ENCODE measurements around the gene F2. TPM values are rescaled to one million over a fixed set of nuclear protein-coding genes. Genes with fewer than 3 reads are reported as not detected.
"Not testable (repeated sequence)": the region's sequence is repeated elsewhere in the genome, so short reads cannot be mapped to it uniquely, and the experiment has no call there.

Gene F2
- total RNA-seq (not detected in 2 replicates), polyA plus RNA-seq (not detected in 2 replicates), polyA minus RNA-seq (ENCODE audit: low replicate concordance) (0.31 TPM in 1 of 2 replicates, not detected in the other)
- polyA plus RNA-seq (2012), result not detected in 2 replicates

GRCh38 chr11:46719048-46719542 is at the start of gene F2:
Gene F2, plus strand, starts transcription at chr11:46719213. Its CDS starts 23 bp downstream, at chr11:46719236.
- Histone ChIP-seq H3K27me3 (ENCODE audit: control insufficient read depth, insufficient read depth, low read length) (no peaks in the 10 kb centered on the region), H3K9me3 (ENCODE audit: control insufficient read depth, insufficient read depth, low read depth, low read length) (no peaks in the 10 kb centered on the region), H3K36me3 (ENCODE audit: control insufficient read depth, insufficient read depth, low read length) (no peaks in the 10 kb centered on the region), H3K27ac (ENCODE audit: insufficient read depth, low read length) (no peak within 1 kb of the TSS), H3K4me1 (ENCODE audit: control insufficient read depth, extremely low read depth, insufficient read depth, low read length) (peaks cover 3% of the 10 kb centered on the region), H3K79me2 (ENCODE audit: control insufficient read depth, insufficient read depth, low read length) (no peaks in the 10 kb centered on the region), H3K4me3 (replicated peaks in 1 of 4; ENCODE audit: control extremely low read depth in 1 of 4, insufficient read depth in 1 of 4, low read depth in 3 of 4, low read length in 4 of 4) (no peak within 1 kb of the TSS), H4K20me1 (ENCODE audit: control insufficient read depth, extremely low read depth, insufficient read depth, low read length) (no peaks in the 10 kb centered on the region), H3K4me2 (ENCODE audit: extremely low read depth, insufficient read depth, low read length) (no peak within 1 kb of the TSS), H2AFZ (ENCODE audit: low read length) (peak within 1 kb of the TSS; percentile 12), H3K9ac (ENCODE audit: insufficient read depth, low read length) (no peak within 1 kb of the TSS)
- TF ChIP-seq EZH2 (IDR thresholded peaks at IDR 0.05; ENCODE audit: low read length, missing control alignments), result no peak
- no peak for TF ChIP-seq CTCF (conservative IDR thresholded peaks at IDR 0.05 in 1 of 2, IDR thresholded peaks at IDR 0.05 in 1 of 2; ENCODE audit: low read depth in 1 of 2, low read length in 2 of 2)
- DNase-seq (ENCODE audit: low read depth in 2 of 2), result no peak

GRCh38 chr11:46669711-46670139 is 49.3 kb upstream of the F2 start:
- Histone ChIP-seq H3K9me3 (ENCODE audit: control insufficient read depth, insufficient read depth, low read depth, low read length) (no peaks in the 10 kb centered on the region), H3K36me3 (ENCODE audit: control insufficient read depth, insufficient read depth, low read length) (peaks cover 15% of the 10 kb centered on the region), H3K4me1 (ENCODE audit: control insufficient read depth, extremely low read depth, insufficient read depth, low read length) (no peaks in the 10 kb centered on the region), H3K27ac (ENCODE audit: insufficient read depth, low read length) (no peak overlapping the region), H3K4me3 (replicated peaks in 1 of 4; ENCODE audit: control extremely low read depth in 1 of 4, insufficient read depth in 1 of 4, low read depth in 3 of 4, low read length in 4 of 4) (no peak overlapping the region), H3K4me2 (ENCODE audit: extremely low read depth, insufficient read depth, low read length) (no peak overlapping the region), H2AFZ (ENCODE audit: low read length) (no peak overlapping the region), H4K20me1 (ENCODE audit: control insufficient read depth, extremely low read depth, insufficient read depth, low read length) (no peaks in the 10 kb centered on the region), H3K9ac (ENCODE audit: insufficient read depth, low read length) (no peak overlapping the region), H3K27me3 (ENCODE audit: control insufficient read depth, insufficient read depth, low read length) (no peaks in the 10 kb centered on the region), H3K79me2 (ENCODE audit: control insufficient read depth, insufficient read depth, low read length) (no peaks in the 10 kb centered on the region)
- TF ChIP-seq CTCF (conservative IDR thresholded peaks at IDR 0.05 in 1 of 2, IDR thresholded peaks at IDR 0.05 in 1 of 2; ENCODE audit: low read depth in 1 of 2, low read length in 2 of 2), result peak in 1 of 2 donors; percentile 26
- no peak for TF ChIP-seq EZH2 (IDR thresholded peaks at IDR 0.05; ENCODE audit: low read length, missing control alignments)
- DNase-seq (ENCODE audit: low read depth in 2 of 2), result no peak

- not testable (repeated sequence) for H3K4me3 ChIP-seq (replicated peaks in 1 of 4; ENCODE audit: control extremely low read depth in 1 of 4, insufficient read depth in 1 of 4, low read depth in 3 of 4, low read length in 4 of 4); H3K9me3 ChIP-seq (ENCODE audit: control insufficient read depth, insufficient read depth, low read depth, low read length); H3K79me2 ChIP-seq (ENCODE audit: control insufficient read depth, insufficient read depth, low read length); H3K9ac ChIP-seq (ENCODE audit: insufficient read depth, low read length); H4K20me1 ChIP-seq (ENCODE audit: control insufficient read depth, extremely low read depth, insufficient read depth, low read length); H3K4me1 ChIP-seq (ENCODE audit: control insufficient read depth, extremely low read depth, insufficient read depth, low read length); H2AFZ ChIP-seq (ENCODE audit: low read length); DNase-seq (ENCODE audit: low read depth in 2 of 2); H3K4me2 ChIP-seq (ENCODE audit: extremely low read depth, insufficient read depth, low read length); H3K27ac ChIP-seq (ENCODE audit: insufficient read depth, low read length); H3K27me3 ChIP-seq (ENCODE audit: control insufficient read depth, insufficient read depth, low read length)
- peaks cover 12% of the 10 kb centered on the region for H3K36me3 ChIP-seq (ENCODE audit: control insufficient read depth, insufficient read depth, low read length)
Observed at GRCh38 chr11:46670521-46670920, 48.5 kb upstream of the F2 start.

All from fibroblast of lung (primary cell).